GDM1 (cell line): ENCODE results near the gene EPC2.

Source experiments
- DNase-seq: peaks from one replicate; lab custom pipeline; 2025; lab: John Stamatoyannopoulos, UW

The EPC2 gene, protein sequence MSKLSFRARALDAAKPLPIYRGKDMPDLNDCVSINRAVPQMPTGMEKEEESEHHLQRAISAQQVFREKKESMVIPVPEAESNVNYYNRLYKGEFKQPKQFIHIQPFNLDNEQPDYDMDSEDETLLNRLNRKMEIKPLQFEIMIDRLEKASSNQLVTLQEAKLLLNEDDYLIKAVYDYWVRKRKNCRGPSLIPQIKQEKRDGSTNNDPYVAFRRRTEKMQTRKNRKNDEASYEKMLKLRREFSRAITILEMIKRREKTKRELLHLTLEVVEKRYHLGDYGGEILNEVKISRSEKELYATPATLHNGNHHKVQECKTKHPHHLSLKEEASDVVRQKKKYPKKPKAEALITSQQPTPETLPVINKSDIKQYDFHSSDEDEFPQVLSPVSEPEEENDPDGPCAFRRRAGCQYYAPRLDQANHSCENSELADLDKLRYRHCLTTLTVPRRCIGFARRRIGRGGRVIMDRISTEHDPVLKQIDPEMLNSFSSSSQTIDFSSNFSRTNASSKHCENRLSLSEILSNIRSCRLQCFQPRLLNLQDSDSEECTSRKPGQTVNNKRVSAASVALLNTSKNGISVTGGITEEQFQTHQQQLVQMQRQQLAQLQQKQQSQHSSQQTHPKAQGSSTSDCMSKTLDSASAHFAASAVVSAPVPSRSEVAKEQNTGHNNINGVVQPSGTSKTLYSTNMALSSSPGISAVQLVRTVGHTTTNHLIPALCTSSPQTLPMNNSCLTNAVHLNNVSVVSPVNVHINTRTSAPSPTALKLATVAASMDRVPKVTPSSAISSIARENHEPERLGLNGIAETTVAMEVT

GRCh38 chr2:148643998-148644882 lies at the start of gene EPC2:
TSS of gene EPC2 (plus strand) at chr2:148644751. CDS start at chr2:148645018, 267 bp downstream.
- peak; percentile 76 for DNase-seq

DNA sequence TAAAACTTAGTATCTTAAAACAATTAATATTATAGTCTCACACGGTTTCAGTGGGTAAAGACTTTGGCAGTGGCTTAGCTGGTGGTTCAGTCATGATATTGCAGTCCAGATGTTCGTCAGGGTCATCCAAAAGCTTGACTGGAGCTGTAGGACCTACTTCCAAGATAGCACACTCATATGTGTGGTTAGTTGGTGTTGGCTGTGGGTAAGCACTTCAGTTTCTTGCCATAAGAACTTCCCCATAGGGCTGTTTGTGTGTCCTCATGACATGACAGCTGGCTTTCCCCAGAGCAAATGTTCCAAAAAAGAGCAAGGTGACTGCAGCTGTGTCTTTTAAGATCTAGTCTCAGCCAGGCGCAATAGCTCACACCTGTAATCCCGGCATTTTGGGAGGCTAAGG lies 48.5 kb upstream of the EPC2 start:
- DNase-seq, result no peak

DNA sequence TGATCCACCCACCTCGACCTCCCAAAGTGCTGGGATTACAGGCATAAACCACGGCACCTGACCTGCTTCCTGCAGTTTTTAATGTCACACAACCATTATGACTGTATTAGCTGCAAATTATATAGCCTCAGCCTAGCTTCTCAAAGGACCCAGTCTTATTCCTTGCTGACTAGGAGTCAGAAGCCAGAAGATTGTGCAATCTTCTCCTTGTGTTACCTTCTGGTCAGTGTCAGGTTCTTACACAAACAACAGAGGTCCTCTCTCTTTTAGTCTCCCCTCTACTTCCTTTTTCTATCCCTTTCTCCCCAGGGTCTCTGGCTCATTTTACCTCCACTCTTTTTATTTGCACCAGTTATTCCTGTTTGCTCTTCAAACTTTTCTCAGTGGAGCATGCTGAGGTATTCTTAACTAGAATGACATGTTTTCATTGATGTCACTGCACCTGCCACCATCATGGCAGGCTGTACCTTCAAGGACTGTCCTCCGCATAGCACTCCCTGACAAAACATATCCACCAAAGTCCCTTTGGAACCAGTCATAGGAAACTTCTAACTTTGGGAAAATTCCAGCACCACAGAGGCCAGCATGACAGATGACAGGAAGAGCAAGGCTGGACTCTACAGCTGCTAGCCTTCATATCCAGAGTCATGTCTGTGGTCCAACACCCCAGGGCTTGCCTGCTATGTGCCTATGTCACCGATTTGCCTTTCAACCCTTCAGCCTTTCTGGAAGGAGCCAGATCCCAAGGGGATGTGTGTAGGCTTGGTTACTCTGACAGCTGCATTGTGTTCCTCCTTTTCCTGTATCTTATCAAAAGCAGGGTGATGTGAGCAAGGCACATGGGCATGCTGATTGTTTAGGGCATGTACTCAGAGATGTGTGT lies 45.2 kb upstream of the EPC2 start:
- DNase-seq, result no peak

DNA sequence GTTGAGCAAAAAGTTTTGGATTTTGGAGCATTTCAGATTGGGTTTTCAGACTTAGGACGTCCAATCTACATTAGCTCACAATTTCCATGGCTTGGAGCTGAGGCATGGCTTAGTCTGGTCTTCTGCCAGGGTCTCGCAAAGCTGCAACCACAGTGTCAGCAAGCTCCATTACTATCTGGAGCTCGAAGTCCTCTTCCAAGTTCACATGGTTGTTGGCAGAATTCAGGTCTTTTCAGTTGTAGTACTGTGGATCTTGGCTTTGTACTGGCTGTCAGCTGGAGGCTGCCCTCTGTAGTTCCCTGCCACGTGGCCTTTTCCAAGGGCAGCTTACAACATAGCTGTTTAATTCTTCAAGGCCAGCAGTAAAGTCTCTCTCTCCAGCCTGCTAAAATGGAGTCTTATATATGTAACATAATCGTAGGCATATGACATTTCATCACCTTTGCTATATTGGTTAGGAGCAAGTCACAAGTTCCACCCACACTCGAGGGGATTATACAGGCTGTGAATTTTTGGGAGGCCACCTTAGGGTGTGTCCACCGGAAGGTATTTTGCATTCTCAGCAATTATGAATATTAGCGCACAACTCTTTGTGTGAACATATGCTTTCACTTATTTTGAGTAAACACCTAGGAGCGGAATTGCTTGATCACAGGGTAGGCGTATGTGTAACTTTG lies 41.5 kb upstream of the EPC2 start:
- no peak for DNase-seq

DNA sequence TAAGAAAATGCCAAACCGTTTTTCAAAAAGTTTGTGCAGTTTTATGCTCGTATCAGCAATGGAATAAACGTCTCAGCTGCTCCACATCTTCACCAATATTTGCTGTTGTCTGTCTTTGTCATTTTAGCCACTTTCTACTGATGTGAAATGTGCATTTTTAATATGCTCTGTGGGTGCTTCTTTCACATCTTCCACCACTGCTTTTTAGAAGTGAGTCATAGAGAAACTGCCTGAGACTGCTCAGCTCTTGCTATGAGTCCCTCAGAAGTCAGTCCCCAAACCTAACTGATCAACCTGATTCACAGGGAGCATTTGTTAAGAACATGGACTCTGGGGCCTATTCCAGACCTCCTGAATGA lies 41.0 kb upstream of the EPC2 start:
- no peak for DNase-seq

GRCh38 chr2:148604927-148605326 lies 39.6 kb upstream of the EPC2 start:
- no peak for DNase-seq

DNA sequence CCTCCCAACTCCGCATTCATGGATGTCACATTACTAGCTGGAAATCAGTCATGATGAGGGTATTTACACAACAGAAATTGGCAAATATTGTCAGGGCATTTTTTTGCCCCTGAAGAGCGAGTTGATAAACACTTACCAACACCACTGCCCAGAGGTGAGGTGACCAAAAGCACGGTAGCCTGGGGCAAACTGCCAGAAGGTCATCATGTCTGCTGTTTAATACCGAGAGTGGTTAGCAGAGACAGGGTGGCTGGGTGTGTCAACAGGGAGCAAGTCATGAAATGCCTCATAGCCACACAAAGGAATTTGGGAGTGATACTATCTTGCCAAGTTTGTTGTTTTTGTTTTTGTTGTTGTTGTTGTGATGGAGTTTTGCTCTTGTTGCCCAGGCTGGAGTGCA lies 37.0 kb upstream of the EPC2 start:
- no peak for DNase-seq

- DNase-seq, result no peak
Observed at GRCh38 chr2:148613231-148614013, 31.1 kb upstream of the EPC2 start.

DNA sequence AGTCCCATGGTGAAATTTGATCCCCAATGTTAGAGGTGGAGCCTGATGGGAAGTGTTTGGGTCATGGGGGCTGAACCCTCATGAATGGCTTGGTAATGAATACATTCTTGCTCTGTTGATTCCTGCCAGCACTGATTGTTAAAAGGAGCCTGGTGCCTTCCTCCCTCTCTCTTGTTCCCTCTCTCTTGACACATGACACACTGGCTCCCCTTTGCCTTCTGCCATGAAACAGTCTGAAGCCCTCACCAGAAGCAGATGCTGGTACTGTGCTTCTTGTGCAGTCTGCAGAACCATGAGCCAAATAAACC lies 30.6 kb upstream of the EPC2 start:
- no peak for DNase-seq

DNA sequence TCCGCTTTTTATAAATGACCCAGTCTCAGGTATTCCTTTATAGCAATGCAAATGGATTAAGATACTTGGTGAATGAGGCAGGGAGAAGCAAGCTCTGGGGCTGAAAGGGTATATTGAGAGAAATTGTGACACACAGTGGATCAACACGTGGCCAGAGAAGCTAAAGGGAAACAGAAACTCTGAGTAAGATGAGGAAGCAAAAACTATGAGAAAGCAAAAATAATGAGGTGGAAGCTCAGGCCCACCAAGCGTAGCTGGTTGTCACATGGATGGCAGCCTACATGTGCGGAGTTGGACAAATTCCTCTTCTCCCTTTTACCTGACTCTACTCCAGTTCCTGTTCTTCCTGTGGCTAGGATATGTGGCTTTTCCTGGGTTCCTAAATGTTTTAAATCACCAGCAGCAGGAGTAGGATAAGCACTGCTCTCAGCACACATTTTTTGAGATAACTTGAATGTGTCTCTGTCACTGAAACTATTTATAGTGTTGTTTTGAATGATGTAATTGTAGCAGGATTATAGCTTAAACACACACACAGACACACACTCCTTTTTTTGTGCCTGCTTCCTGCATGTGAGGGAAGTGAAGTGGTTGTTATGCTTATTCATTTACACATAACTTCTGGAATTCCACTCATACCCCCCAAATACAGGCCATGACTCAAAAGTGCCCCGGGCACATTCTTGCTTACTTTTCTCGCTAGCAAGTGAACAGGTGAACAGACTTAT lies 30.1 kb upstream of the EPC2 start:
- DNase-seq, result peak; percentile 42

DNA sequence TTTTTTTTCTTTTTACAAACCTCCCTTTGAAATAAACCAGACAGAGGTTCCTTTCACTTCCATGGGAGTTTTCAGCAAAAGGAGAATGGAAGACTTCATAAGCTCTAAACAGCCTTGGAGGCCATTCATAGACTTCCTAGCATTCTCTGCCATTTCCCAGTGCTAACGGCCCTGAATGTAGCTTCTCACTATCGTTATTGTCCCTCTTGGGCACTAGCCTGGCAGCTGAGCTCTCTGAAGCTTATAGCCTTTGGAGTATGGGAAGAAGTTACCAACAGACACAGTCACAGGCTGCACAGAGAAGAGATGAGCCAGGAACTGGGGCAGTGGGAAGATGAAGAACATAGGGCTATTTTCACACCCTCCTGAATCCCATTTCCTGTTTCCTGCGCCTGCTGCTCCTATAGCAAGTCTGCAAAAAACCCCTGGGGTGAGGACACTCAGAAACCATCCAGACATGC lies 29.1 kb upstream of the EPC2 start:
- DNase-seq, result no peak

- no peak for DNase-seq
Observed at GRCh38 chr2:148616662-148617061, 27.9 kb upstream of the EPC2 start.

GRCh38 chr2:148617219-148617618 lies 27.3 kb upstream of the EPC2 start:
- DNase-seq, result no peak

- DNase-seq, result no peak
Observed at GRCh38 chr2:148619560-148620195, 24.9 kb upstream of the EPC2 start.

DNA sequence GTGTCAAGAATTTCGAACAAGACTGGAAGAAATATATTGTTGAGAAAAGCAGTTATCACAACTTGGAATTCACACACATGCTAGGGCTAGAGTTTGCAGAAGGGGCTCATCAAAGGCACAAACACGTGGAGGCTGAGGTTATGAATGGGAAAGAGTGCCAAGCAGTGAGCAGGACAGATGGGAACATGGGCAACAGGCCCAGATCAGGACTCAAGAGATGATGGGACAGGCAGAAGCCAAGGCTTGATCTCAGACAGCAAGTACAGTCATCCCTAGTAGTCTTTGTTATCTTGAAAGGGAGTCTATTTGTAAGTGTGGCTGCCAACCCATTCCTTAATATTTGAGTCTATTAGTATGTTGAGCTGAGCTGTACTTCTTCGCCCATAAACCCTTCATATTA lies 22.2 kb upstream of the EPC2 start:
- no peak for DNase-seq

DNA sequence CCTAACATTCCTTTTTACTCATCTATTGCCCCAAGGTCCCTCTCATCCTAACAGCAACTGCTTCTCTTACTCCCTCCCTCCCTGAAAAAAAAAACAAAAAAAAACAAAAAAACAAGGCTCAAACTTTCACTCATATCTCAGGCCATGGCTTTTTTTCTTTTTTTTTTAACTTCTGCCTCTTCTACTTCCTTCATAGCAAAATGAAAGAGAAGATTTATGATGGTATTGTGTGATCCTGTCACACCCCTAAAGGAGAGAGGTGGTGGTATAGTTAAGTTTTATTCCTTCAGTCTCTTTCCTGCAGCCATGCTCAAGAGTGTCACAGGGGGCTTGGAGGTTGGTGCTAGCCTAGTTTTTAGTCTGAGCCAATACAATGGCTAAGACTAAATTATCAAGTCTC lies 21.5 kb upstream of the EPC2 start:
- DNase-seq, result no peak

GRCh38 chr2:148627224-148627623 lies 17.3 kb upstream of the EPC2 start:
- no peak for DNase-seq

DNA sequence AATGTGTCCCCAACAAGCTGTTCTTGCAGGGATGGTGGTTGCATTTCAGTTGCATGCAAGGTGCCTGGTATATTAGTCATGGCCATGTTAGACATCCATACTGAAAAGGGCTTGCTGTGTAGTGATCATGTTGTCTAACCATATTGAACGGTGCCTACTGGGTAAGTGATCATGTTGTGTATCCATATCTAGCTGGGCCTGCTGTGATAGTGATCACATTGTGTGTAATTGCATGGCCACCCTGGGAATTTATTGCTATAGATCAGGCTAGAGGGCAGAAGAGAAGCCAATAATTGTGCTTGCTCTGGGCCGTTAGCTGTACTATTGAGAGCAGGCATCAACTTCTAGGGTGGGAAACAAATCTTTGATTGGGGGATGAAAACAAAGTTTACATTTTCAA lies 9.8 kb upstream of the EPC2 start:
- no peak for DNase-seq

DNA sequence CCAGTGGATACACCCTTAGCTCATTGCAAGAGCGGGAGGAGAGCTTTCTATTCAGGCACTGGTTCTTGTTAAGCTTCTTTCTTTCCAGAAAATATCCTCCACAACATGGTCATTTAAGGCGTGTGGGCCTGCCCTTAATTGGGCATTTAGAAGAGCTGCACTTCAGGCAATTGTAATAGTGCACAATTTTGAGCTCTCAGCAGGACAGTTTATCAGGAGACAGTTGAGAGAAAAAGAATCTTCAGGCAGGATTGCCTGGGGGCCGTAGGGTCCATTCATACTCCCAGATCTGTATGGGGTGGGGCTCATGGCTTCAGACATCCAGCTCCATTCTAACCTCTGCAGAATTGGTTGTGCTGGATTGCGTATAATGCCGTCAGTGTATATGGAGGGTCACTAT lies 6.0 kb upstream of the EPC2 start:
- DNase-seq, result no peak
